GM12878 (cell line): ENCODE results near the gene PTPRD.

Experiments
- CTCF ChIP-seq, 3 experiments: IDR thresholded peaks in 2 of 3; conservative IDR thresholded peaks in 1 of 3; 2 replicates each; pipeline ENCODE4 v1.5.1; 2011; ENCODE audit warnings: low read depth in 3 of 3, low read length in 3 of 3, mild to moderate bottlenecking in 3 of 3, control low read depth in 2 of 3, moderate library complexity in 2 of 3, inconsistent platforms in 1 of 3, mixed read lengths in 1 of 3; ENCODE audit not compliant: control insufficient read depth in 2 of 3, insufficient read depth in 1 of 3; ENCODE audit errors: extremely low read depth in 1 of 3
- EGR1 ChIP-seq, 2 experiments: IDR thresholded peaks; 1 replicate in 1 of 2; 2 replicates in 1 of 2; pipeline ENCODE4 v1.6.1; 2011 to 2012; ENCODE audit warnings: low read depth in 2 of 2, low read length in 2 of 2, borderline replicate concordance in 1 of 2, mild to moderate bottlenecking in 1 of 2, moderate library complexity in 1 of 2
- KLF5 ChIP-seq: fragments of 450-650 bp; IDR thresholded peaks from 2 replicates; pipeline ENCODE4 v1.6.1; 2014; ENCODE audit warnings: mild to moderate bottlenecking; ENCODE audit not compliant: partially characterized antibody
- PRDM15 ChIP-seq: fragments of 450-650 bp; formaldehyde crosslinking; IDR thresholded peaks from 2 replicates; pipeline ENCODE4 v1.4.0; 2020; ENCODE audit warnings: mild to moderate bottlenecking, moderate library complexity
- SP1 ChIP-seq: IDR thresholded peaks from one replicate; pipeline ENCODE4 v1.6.1; 2011; ENCODE audit warnings: low read depth, low read length
- TCF12 ChIP-seq: IDR thresholded peaks from 2 replicates; pipeline ENCODE4 v1.6.1; 2011; ENCODE audit warnings: low read depth, mild to moderate bottlenecking, low read length

GRCh38 chr9:9117866-9118265, 1494.9 kb downstream of the PTPRD start:
- no peak for TF ChIP-seq PRDM15 (CRISPR knock-in tag)
- no peak for TF ChIP-seq KLF5
- TF ChIP-seq CTCF (IDR thresholded peaks at IDR 0.05 in 2 of 3, conservative IDR thresholded peaks at IDR 0.05 in 1 of 3; ENCODE audit: control insufficient read depth in 2 of 3, extremely low read depth in 1 of 3, insufficient read depth in 1 of 3, low read depth in 3 of 3, low read length in 3 of 3), result no peak
- TF ChIP-seq EGR1 (IDR thresholded peaks at IDR 0.05; ENCODE audit: borderline replicate concordance in 1 of 2, low read depth in 2 of 2, low read length in 2 of 2), result no peak
- no peak for TF ChIP-seq SP1
- no peak for TF ChIP-seq TCF12
